ENCODE measurements around the gene SUPT5H. TPM values are rescaled to one million over a fixed set of nuclear protein-coding genes. Genes with fewer than 3 reads are reported as not detected.

The SUPT5H gene
- total and polyA plus RNA-seq, 2 of the 4 experiments (the other 2 are of a cell fraction), result 75.3 to 116 TPM

DNA sequence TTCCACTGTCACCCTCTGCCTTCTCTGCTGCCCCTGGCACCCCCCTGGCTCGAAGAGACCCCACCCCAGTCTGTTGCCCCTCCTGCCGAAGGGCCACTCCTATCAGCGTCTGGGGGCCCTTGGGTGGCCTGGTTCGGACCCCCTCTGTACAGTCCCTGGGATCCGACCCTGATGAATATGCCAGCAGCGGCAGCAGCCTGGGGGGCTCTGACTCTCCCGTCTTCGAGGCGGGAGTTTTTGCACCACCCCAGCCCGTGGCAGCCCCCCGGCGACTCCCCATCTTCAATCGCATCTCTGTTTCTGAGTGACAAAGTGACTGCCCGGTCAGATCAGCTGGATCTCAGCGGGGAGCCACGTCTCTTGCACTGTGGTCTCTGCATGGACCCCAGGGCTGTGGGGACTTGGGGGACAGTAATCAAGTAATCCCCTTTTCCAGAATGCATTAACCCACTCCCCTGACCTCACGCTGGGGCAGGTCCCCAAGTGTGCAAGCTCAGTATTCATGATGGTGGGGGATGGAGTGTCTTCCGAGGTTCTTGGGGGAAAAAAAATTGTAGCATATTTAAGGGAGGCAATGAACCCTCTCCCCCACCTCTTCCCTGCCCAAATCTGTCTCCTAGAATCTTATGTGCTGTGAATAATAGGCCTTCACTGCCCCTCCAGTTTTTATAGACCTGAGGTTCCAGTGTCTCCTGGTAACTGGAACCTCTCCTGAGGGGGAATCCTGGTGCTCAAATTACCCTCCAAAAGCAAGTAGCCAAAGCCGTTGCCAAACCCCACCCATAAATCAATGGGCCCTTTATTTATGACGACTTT is 36.8 kb upstream of the SUPT5H start:
- Histone ChIP-seq H3K4me3 (ENCODE audit: insufficient read depth, low read depth, low read length) (peak overlapping the region; percentile 68), H3K56ac (ENCODE audit: extremely low read depth, insufficient read depth, low read length) (peak overlapping the region; percentile 26; the same call in 1 of the 2 replicates), H3K23ac (ENCODE audit: low read depth, low read length) (peak overlapping the region; percentile 36), H3K27ac (ENCODE audit: insufficient read depth, low read length) (peak overlapping the region; percentile 92), H4K5ac (ENCODE audit: low read depth, low read length) (no peak overlapping the region), H3K9me1 (ENCODE audit: insufficient read depth, low read length) (no peaks in the 10 kb centered on the region), H2BK20ac (ENCODE audit: low read depth, low read length) (no peak overlapping the region), H2AFZ (replicated peaks; ENCODE audit: low read length, poor library complexity) (peak overlapping the region; percentile 34), H3K4me1 (ENCODE audit: control insufficient read depth, insufficient read depth, low read length) (peaks cover 20% of the 10 kb centered on the region), H4K8ac (ENCODE audit: low read depth in 2 of 2, low read length in 2 of 2) (peak overlapping the region in 1 of 2 experiments; percentile 13; a peak in 2 of 4 replicates), H2AK5ac (ENCODE audit: low read depth, low read length) (peak overlapping the region; percentile 0; the same call in 1 of the 2 replicates), H3K27me3 (ENCODE audit: control insufficient read depth, insufficient read depth, low read length) (no peaks in the 10 kb centered on the region), H4K20me1 (ENCODE audit: insufficient read depth, low read length) (peaks cover 27% of the 10 kb centered on the region), H3K14ac (replicated peaks; ENCODE audit: low read depth, low read length) (peak overlapping the region; percentile 24; the same call in 1 of the 2 replicates), H3K4me2 (ENCODE audit: low read depth, low read length) (peak overlapping the region; percentile 92), H3K9ac (ENCODE audit: low read depth, low read length) (peak overlapping the region; percentile 93), H2AK9ac (replicated peaks; ENCODE audit: low read depth, low read length, poor library complexity) (peak overlapping the region; percentile 91), H3K4ac (ENCODE audit: low read depth, low read length) (peak overlapping the region; percentile 51; the same call in 1 of the 2 replicates), H2BK120ac (ENCODE audit: low read depth, low read length) (no peak overlapping the region), H3K79me1 (ENCODE audit: low read depth in 1 of 2, low read length in 2 of 2) (peaks cover 4 to 33% of the 10 kb centered on the region in 2 experiments; a peak in 3 of 4 replicates), H3K36me3 (ENCODE audit: control insufficient read depth, insufficient read depth, low read length) (peaks cover 15% of the 10 kb centered on the region), H3K9me3 (ENCODE audit: control insufficient read depth, insufficient read depth, low read length) (no peaks in the 10 kb centered on the region), H2BK15ac (ENCODE audit: low read depth, low read length) (no peak overlapping the region), H3K18ac (ENCODE audit: low read depth, low read length) (no peak overlapping the region), H4K91ac (ENCODE audit: insufficient read depth, low read depth, low read length) (no peak overlapping the region), H2BK5ac (ENCODE audit: low read depth, low read length, poor library complexity, severe bottlenecking) (peak overlapping the region; percentile 48)
- TF ChIP-seq MAZ (IDR thresholded peaks at IDR 0.05; ENCODE audit: borderline replicate concordance, low read depth, low read length), result peak; percentile 7; the same call in 1 of the 2 replicates
- TF ChIP-seq MAFK (IDR thresholded peaks at IDR 0.05; ENCODE audit: low read depth, low read length), result no peak
- peak; percentile 88; the same call in 1 of the 2 replicates for TF ChIP-seq CHD1 (IDR thresholded peaks at IDR 0.05; ENCODE audit: low read depth, low read length)
- TF ChIP-seq, protein P1, sequence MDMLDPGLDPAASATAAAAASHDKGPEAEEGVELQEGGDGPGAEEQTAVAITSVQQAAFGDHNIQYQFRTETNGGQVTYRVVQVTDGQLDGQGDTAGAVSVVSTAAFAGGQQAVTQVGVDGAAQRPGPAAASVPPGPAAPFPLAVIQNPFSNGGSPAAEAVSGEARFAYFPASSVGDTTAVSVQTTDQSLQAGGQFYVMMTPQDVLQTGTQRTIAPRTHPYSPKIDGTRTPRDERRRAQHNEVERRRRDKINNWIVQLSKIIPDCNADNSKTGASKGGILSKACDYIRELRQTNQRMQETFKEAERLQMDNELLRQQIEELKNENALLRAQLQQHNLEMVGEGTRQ (IDR thresholded peaks at IDR 0.05; ENCODE audit: low read depth, low read length), result peak; percentile 56
- peak; percentile 76 for TF ChIP-seq POLR2A (IDR thresholded peaks at IDR 0.05; ENCODE audit: low read depth, low read length)
- in situ Hi-C loops (cut with MboI; ENCODE audit: low sequenced_read_pairs), result no loop called here
- no TSS peak for BruUV-seq (replicated peaks)
- intact Hi-C loops (cut with micrococcal nuclease), result no loop called here
- WGBS, 2 experiments (ENCODE audit: extremely low coverage in 2 of 2, insufficient read length in 1 of 2), result 76% methylated on average over 9 of the region's 20 CpGs; no CpG with 5 or more reads in 1 of the 2 experiments
- dilution Hi-C loops (cut with HindIII; ENCODE audit: low sequenced_read_pairs, unreplicated experiment), result no loop called here
- ChIA-PET CTCF (interaction anchor here (0.6 to 1.1 kb wide), 2 partner anchors 10 to 120 kb away, joined by 3 to 5 read pairs; no protein-coding TSS in a partner anchor), POLR2A (ENCODE audit: unreplicated experiment) (interaction anchor here (0.6 kb wide), 1 partner anchor 19 kb away, joined by 4 read pairs; no protein-coding TSS in a partner anchor)
- DNase-seq (peak; percentile 52), ATAC-seq (ENCODE audit: low read depth) (no peak)
